Measurements from ENCODE around the gene TUB.

Gene TUB

GRCh38 chr11:8045839-8046238, 35.2 kb upstream of the TUB start:
- no peak for DNase-seq

- DNase-seq = no peak
These were observed 33.6 kb upstream of the TUB start for GRCh38 chr11:8047382-8047781.

GRCh38 chr11:8049084-8049483, 31.9 kb upstream of the TUB start:
- no peak for DNase-seq

DNA sequence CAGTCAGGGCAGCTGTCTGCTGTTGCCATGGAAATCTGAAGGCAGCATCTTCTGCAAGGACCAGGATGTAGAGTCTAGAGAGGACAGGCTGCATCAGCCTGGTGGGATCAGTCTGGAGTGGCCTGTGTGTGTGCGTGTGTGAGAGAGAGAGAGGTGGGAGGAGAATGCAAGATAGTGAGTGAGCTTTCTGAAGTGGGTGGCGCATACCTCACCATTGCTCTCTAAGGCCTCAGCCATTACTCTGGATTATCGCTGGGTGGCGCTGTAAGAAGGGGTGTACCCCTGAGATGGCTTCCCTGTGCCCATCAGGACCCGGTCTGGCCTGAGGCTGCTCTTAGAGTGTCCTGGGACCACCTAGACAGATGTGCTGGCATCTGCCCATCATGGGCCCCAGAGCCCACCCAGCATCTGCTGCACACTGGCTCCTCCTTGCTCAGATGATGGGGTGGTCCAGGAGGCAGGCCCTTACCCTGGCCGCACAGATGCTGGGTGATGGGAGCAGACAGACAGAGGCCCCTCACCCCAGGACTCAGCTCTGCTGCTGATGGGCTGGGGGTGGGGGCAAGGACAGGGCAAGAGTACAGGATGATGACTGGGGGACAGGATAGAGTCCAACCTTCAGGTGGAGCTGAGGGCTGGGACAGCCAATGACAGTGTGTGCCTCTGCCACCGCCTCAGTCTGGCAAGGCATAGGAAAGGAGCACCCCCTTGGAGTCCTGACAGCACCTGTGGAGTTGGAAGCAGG, 25.7 kb upstream of the TUB start:
- DNase-seq = no peak

GRCh38 chr11:8055836-8056526, 25.0 kb upstream of the TUB start:
- no peak for DNase-seq

DNA sequence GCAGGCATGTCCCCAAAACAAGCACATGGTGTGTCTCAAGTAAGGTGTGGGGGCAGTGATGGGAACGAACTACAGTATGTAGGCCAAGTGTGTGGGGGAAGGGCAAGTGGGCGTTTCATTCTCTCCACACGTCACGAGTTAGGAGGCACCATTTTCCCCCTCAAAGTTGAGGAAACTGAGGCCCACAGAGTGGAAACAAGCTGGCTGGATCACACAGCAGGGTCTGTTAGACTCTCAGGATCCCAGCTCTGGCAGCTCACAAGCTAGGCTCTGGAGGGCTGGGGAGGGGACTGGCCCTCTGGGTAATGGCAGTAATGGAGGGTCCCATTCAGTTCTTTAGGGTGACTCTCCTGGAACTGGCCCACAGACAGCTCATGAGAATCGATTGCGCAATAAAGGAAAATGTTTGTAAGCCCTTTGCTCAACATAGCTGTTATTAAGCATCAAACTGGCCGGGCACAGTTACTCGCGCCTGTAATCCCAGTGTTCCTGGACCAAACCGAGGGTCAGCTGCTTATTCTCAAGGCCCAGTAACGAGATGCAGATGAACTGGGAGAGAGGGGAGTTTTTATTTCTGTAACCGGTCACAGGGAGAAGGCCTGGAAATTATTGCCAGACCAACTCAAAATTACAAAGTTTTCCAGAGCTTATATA, 24.1 kb upstream of the TUB start:
- no peak for DNase-seq

DNA sequence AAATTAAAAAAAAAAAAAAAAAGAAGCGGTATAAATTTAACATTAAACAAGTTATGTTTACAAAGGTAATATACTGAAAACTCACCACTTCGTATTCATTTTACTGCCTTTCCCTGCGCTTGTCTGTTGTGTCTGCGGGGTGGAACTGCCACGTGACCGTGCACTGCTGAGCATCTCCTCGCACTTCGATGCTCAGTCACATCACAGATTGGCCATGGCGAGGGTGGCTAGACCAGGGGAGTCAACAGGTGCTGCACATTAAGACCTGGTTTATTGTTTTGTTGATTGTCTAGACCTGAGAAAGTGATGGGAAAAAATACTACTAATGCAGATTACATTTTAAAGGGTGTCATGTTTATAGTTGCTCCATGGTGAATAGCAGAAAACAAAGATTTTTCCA, 22.8 kb upstream of the TUB start:
- DNase-seq = no peak

GRCh38 chr11:8059030-8059429, 22.0 kb upstream of the TUB start:
- DNase-seq = no peak

DNA sequence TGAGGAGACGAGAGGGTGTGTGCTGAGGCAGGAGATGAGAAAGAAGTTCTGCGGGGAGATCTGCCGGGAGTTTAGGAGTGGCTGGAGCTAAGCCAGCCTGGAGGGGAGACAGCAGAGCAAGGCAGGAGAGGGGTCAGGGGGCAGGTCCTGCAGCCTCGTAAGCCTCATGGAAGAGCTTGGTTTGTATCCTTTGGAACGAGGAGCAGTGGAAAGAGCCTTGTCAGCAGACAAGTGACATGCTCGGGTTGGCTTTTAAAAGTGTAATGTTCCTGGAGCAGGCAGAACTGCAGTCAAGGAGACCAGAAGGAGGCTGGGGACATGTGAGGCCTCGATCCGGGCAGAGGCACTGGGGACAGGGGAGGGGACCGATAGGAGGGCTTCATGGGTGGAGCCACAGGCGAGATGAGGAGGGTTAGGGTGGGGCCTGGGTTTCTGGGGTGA, 21.4 kb upstream of the TUB start:
- DNase-seq = no peak

GRCh38 chr11:8060146-8060719, 20.8 kb upstream of the TUB start:
- DNase-seq = no peak

GRCh38 chr11:8060801-8061554, 20.0 kb upstream of the TUB start:
- DNase-seq = no peak

DNA sequence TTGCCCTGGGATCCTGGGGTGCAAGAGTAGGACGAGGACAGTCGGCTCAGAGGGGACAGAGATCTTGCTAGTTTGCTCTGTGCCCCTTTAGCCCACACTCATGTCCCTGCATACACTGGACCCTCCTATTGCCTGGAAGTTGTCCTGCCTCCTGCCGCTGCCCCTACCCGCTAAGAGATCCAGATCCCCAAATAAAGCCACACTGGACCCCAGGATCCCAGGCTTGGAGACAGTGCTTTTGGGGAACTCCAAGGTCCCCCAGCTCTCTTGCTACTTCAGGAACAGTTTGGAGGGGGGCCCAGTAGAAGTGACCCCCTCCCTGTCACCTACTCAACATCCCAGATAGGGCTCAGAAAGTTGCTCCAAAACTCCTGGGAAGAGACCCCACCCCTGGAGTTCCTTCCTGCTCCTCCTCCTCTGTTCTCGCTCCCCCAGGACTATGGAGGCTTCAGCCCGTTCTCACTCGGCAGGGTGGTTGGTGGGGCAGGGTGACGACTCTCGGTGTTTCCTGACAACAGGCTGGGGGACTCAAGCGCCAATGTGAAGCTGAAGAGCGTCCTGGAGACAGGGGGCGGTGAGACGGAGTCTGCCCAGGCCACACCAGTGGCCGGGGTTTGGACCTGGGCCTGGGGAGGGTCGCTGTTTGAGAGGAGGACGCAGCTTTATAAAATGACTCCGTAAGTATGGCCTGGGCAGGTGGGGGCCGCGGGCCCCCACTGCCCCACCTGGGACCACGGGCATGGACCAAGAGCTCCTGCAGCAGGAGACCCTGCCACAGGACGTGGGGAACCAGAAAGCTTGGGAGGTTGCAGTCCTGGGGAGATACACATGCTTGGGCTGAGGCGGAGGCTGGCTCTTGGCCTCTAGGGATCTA, 19.2 kb upstream of the TUB start:
- DNase-seq = no peak

DNA sequence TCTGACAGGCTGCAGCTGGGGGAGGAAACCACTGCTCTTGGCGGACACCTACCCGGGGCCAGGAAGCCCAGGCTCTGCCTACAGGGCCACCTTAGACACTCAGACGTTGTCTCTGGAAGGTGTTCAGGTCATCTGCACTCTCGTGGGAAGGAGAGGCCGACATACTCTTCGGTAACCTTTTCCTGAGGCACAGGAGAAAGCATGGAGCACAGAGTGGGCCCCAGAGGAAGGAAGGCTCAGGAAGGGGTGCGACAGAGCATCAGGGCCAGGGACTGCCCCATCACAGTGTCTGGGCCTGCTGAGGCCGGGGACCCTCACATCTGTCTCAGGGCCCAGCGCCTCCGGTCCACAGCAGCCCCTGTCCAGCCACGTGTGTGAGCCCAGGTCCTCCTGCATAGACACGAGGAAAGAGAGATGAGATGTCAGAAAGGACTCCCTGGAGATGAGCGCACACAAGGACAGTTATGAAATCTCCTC, 18.2 kb upstream of the TUB start:
- DNase-seq = no peak

GRCh38 chr11:8063324-8063723, 17.7 kb upstream of the TUB start:
- no peak for DNase-seq

DNA sequence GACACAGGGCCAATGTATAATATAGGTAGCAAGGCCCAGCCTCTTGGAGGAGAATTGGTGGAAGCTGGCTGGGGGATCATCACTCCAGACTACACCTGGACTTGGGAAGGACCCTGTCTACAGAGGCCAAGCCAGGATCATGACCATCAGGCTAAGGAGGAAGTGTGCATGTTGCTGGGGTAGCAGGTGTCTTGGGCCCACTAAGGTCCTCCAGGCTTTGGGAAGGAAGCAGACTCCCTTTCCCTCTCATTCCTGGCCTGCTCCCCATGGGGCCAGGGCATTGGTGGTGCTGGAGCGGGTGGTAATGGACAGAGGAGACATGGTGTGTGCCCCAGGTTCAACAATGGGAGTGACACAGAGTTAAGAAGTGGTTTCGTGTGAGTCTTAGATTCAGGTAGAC, 16.0 kb upstream of the TUB start:
- no peak for DNase-seq

- DNase-seq = no peak
These were observed 14.7 kb upstream of the TUB start for GRCh38 chr11:8066036-8066910.

- DNase-seq = no peak
These were observed 14.0 kb upstream of the TUB start for GRCh38 chr11:8066911-8067455.

DNA sequence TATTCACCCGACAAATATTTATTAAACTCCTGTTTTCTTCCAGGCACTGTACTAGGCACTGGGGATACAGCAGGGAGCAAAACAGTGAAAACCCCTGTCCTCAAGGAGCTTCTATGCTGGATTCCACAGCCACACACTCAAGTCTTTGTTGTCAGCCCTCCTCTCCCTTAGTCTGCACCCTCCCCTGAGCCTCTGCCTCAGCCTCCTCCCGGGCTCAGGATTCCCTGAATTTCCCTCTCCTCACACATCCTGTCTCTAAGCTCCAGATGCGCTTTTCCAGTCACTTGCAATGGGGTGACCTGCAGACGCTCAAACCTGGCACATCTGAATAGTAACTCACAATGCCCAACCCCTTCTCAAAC, 13.5 kb upstream of the TUB start:
- DNase-seq = no peak

GRCh38 chr11:8067929-8068575, 13.0 kb upstream of the TUB start:
- DNase-seq = no peak

Measured in CD4-positive, alpha-beta T cell treated with Interleukin-6 for 4 hours (primary cell).